HG03460 (cell line): ENCODE results near the gene YAF2.
"Not testable (repeated sequence)": the region's sequence is repeated elsewhere in the genome, so short reads cannot be mapped to it uniquely, and the experiment has no call there.

Source experiments
- ATAC-seq: cut with Tn5 transposase; IDR thresholded peaks from one replicate; pipeline ENCODE4 v1.9.1; 2021; ENCODE audit not compliant: unreplicated experiment

Gene YAF2

DNA sequence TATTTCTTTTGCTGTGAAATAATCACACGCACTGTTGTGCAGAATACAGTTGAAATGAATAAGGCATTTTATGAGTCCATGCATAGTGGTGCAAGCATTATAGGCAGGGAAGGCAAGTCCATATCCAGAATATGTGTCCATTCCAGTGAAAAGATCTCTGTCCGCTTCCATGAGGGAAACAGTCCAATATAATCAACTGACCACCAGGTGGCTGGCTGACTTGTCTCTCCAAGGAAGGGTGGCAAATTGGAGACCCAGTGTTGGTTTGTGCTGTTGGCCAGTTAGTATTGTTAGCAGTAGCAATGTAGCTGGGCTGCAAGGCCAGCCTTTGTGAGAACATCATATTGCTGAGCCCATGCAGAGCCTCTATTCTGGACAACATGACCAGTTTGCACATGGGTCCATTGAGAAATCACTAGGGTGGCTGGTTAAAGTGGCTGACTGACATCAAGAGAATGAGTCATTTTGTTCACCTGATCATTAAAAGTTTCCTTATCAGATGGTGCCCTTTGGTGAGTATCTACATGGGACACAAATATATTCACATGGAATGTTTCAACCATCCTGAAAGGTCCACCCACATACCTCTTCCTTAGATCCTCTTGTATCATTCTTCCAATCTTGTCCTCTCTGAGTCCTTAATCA, 17.3 kb upstream of the YAF2 start:
- ATAC-seq = no peak

DNA sequence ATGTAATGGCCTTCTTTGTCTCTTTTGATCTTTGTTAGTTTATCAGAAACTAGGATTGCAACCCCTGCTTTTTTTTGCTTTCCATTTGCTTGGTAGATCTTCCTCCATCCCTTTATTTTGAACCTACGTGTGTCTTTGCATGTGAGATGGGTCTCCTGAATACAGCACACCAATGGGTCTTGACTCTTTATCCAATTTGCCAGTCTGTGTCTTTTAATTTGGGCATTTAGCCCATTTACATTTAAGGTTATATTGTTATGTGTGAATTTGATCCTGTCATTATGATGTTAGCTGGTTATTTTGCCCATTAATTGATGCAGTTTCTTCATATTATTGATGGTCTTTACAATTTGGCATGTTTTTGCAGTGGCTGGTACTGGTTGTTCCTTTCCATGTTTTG, 14.6 kb upstream of the YAF2 start:
- not testable (repeated sequence) for ATAC-seq

DNA sequence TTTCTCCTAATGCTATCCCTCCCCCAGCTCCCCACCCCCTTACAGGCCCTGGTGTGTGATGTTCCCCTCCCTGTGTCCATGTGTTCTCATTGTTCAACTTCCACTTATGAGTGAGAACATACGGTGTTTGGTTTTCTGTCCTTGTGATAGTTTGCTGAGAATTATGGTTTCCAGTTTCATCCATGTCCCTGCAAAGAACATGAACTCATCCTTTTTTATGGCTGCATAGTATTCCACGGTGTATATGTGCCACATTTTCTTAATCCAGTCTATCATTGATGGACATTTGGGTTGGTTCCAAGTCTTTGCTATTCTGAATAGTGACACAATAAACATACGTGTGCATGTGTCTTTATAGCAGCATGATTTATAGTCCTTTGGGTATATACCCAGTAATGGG, 11.0 kb upstream of the YAF2 start:
- not testable (repeated sequence) for ATAC-seq

DNA sequence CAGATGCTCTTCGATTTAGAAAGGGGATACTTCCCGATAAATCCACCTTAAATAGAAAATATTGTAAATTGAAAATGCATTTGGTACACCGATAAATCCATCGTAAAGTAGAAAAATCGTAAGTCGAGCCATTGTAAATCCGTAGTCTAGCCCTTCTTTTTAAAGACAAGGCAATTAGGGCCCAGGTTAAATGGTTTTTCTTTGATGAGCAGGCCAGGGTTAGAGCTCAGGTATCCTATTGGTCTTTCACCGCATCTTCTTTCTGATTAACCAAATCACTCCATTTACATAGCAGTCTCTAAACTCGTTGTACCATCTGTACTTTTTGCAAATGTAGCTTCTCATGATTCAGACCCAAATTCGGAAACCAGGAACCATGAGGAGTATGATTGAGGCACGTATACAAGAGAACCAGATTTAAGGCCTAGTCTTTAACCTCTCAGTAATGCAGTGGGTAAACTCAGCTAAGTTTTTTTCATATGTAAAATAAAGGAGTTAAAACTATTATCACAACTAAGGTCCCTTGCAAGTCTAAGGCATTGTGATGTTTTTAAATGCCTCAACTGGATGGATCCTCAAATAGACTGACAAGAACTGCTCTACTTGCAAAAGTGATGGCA, 2.2 kb upstream of the YAF2 start:
- no peak for ATAC-seq

DNA sequence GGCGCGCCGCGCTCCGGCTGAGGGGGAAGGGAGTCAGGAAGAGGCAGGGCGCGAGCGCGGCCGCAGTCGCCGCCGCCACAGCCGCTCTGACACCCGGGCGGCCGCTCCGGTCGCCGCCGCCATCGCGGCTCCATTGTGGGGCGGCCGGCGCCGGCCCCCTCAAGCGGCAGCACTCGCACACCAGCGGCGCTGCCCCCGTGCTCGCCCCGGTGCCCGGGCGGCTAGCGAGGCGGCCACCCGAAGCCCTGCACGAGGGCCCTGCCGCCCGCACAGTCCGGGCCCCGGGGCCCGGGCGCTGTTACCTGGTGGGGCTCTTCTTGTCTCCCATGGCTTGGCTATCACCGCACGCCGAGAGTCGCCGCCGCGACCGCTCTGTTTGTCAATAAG, 202 bp downstream of the YAF2 start:
- ATAC-seq = peak; percentile 26

DNA sequence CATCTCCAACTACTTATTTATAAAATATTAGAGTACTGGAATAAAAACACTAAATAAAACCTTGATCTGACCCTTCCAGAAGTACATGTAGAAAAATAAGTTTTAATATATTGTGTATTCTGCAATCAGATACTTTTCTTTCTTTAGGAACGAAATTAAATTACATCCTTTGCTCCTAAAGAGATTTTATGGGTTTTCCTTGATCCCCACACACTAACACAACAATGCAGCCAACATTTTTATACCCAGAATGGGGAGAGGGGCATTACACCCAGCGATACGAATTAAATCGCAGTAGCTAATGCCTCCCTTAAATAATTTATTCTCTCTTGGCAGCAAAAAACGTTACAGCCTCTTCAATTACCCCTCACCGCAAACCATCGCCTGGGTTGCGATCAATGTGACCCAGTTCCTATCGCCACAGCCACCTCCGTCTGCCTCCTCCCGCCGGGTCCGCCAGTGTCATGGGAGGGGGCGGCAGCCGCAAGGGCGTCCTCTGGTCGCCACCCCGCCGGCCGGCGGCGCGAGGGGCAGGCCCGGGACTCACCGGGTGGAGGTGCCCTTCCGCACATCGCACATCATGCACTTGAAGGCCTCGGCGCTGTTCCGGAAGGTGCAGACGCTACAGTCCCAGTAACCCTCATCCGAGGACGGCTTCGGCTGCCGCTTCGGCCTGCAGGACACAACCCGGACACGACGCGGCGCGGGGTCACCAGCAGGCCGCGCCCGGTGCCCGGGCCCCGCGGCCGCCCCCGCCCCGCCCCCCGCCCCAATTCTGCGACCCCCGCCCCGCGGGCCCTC, 796 bp downstream of the YAF2 start:
- ATAC-seq = peak; percentile 80

DNA sequence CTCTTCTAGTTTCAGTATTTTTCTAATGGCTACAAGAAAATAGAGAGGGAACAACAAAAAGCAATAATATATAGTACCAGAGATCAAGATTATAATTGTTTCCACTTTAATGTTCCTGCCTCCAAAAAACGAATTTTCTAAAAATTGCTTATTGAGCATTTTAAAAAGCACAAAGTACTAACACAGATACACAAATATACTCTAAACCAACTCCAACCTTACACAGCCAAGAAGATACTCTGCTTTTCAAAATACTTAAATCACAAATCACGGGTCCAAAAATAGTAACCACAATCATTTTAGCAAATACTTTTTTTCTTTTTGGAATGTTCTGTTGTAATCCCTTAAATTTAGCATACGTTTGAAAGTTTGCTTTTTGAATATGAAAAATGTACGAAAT, 2.0 kb downstream of the YAF2 start:
- ATAC-seq = no peak

DNA sequence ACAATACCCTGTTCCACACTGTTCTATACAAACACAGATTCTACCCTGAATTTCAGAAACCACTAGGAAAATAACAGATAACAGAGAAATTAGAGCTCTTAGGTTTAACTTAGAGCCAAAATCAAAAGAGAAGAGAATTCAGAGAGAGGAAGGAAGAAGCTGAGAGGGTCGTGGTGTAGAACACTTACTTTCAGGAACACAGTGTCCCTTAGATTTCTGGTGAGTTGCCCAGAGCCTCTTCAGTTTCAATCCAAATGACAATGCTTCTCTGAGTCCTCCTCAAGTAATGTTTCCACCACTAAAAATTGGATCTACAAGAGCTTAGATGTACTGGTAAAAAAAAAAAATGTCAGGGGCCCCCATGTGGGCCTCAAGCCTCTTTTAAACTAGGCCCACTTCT, 2.6 kb downstream of the YAF2 start:
- ATAC-seq = no peak

DNA sequence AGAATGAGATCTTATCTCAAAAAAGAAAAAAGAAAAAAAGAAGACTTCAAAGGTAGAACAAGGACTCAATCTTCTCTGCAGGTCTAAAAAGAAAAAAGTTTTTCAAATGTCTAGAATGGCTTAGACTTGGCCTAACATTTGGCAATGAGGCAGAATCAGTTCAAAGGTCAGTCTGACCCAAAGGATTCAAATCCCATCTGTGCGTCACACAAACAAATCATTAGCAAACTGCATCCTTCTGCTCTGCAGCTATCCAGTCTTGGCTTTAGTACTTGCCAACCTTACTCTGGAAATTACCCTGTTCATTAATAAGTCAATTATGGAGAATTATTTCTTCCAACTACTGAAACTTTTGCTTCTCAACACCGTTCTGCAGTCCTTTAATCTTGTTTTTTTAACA, 3.1 kb downstream of the YAF2 start:
- ATAC-seq = no peak

DNA sequence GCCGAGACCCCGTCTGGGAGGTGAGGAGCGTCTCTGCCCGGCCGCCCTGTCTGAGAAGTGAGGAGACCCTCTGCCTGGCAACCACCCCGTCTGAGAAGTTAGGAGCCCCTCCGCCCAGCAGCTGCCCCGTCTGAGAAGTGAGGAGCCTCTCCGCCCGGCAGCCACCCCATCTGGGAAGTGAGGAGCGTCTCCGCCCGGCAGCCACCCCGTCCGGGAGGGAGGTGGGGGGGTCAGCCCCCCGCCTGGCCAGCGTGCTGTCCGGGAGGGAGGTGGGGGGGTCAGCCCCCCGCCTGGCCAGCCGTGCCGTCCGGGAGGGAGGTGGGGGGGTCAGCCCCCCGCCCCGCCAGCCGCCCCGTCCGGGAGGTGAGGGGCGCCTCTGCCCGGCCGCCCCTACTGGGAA, 10.5 kb downstream of the YAF2 start:
- not testable (repeated sequence) for ATAC-seq

DNA sequence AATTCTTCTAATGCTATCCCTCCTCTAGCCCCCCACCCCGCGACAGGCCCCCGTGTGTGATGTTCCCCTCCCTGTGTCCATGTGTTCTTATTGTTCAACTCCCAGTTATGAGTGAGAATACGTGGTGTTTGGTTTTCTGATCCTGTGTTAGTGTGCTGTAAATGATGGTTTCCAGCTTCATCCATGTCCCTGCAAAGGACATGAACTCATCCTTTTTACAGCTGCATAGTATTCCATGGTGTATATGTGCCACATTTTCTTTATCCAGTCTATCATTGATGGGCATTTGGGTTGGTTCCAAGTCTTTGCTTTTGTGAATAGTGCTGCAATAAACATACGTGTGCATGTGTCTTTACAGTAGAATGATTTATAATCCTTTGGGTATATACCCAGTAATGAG, 13.5 kb downstream of the YAF2 start:
- not testable (repeated sequence) for ATAC-seq

DNA sequence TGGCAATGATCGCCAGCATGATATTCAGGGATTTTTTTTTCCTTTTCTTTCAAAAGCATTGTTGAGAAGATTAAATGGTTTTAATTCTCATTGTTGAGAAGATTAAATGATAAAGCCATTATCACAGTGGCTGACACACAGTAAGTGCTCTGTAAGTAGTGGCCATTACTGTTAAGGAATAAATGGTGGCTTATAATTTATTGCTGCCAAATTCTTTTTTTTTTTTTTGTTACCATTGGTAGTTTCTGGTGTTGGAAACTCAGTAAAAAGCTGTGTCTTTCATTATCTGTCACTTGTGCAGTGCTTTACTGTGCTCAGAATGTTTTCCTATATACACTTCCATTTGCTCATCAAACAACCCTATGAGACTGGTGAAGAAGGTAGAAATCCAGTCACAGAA, 15.3 kb downstream of the YAF2 start:
- ATAC-seq = no peak

DNA sequence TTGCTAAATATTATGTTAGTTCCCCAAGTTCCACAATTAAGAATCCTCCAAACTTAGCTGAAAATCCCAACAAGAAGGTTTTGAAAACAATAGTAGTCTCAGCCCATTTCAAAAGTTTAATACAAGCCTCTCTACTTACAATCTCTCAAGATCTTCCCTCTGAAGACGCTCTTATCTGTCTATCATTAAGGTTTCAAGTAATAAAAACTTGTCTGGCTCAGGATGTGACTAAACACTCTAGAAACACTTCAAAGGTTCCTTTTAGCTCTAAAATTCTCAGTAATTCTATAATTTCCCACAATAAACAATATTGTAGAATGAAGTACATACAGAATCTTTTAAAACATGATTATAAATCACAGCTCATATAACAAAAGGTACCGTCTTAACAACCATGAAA, 16.3 kb downstream of the YAF2 start:
- ATAC-seq = no peak

DNA sequence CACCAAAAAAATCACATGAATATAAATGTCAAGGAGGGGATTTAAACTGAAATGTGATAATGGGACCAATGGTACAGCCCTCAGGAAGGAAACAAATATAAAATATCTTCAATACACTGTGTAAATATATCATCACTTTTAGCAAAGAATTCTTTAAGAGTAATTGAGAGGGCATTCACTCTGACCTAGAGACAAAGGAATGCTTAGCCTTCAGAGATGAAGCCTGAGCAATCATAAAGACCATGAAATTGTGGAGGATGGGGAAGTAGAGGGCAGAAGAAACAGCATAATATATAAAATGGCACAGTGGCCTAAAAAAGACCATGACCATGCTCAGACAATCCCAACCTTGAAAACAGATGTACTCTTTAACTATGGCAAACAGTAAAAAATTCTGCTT, 20.4 kb downstream of the YAF2 start:
- ATAC-seq = no peak

DNA sequence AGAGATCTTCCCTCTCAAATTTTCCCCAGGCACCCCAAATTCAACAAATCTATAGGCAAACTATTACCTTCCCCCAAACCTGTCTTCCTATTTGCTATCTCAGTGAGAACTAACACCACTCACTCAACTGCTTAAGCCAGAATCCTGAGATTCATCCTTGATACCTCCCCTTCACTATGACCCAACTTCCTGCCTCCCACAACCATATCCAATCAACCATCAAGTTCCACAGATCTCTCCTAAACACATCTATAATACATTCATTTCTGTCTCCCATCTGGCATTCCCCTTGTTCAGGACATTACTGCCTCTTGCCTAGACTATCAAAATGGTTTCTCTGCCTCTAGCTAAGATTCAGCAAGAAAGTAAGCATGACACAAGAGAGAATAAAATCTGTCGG, 21.3 kb downstream of the YAF2 start:
- no peak for ATAC-seq

DNA sequence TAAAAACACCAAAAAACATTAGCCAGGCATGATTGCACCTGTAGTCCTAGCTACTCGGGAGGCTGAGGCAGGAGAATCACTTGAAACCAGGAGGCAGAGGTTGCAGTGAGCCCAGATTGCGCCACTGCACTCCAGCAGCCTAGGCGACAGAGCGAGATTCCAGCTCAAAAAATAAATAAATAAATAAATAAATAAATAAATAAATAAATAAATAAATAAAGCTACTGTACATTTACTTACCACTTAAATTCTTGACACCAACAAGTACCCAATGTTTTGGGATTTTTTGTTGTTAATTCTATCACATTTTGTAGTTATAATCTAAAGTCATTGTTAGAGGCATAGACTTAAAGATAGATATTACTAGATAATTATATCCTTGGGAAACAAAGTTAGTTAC, 22.3 kb downstream of the YAF2 start:
- ATAC-seq = not testable (repeated sequence)

DNA sequence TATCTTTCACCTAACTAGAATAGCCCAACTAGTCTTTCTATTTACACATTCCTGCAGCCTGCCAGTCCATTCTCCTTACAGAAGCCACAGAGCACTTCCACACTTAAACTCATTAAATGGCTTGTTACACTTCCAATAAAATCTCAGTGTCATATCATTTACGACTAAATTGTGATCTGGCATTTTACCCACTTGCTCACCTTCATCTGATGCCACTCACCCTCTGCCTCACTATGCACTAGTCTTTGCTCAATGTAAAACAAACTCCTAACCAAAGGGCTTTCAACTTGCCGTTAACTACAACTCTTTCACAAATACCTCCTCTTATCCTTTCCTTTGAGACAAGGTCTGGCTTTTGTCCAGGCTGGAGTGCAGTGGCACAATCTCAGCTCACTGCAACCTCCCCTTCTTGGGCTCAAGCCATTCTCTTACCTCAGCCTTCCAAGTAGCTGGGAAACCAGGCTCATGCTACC, 24.1 kb downstream of the YAF2 start:
- no peak for ATAC-seq

DNA sequence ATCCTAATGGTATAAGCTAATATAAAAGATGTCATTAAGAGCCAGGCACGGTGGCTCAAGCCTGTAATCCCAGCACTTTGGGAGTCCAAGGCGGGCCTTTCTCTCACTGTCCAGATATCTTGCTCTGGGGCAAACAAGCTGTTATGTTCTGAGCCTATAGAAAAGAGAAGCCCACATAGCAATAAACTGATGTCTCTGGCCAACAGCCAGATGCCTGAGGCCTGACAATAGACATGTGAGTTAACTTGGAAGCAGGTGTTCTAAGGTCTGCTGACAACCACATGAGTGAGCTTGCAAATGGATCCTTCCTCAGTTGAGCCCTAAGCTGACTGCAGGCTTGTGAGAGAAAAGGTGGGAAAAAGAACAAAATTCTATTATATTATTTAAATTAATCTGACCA, 25.0 kb downstream of the YAF2 start:
- ATAC-seq = no peak

DNA sequence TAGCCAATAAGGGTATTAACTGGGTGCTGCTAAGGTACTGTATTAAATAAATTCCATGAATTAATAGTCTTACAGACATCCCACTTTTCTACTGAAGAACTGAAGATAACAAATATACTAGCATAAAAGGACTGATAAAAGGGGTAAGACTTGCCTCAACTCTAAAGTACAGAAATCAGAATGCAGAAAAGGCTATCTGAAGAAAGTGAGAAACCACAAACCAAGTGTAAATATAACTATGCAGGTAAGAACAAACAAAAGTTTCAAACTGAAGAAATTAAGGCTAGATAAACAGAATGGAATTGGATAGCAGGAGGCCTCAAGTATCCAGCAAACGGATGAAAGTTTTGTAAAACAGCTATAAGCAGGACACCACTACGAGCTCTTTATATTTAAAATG, 29.5 kb downstream of the YAF2 start:
- no peak for ATAC-seq

DNA sequence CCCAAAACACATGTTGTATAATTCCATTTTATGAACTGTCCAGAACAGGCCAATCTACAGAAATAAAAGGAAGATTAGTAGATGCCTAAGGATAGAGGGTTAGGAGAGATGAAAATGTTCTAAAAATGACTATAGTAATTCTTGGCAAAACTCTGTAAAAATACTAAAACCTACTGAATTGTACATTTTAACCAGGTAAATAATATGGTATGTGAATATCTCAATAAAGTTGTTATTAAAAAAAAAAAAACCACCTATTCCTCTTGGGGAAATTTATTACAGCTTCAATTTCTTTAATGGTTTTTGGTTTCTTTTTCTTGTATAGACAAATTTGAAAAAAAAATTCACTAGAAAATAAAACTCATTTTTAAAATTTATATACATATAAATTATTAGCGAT, 33.2 kb downstream of the YAF2 start:
- ATAC-seq = no peak

DNA sequence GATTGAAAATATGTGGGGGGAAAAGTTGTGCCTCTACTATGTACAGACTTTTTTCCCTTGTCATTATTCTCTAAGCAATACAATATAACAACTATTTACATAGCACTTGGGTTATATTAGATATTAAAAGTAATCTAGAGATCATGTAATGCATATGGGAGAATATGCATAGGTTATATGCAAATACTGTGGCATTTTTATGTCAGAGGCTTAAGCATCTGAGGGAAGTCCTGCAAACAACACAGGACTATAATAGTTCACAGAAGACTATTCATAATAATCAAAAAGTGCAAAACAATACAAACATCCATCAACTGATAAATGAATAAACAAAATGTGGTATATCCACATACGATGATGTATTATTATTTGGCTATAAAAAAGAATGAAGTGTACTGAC, 33.7 kb downstream of the YAF2 start:
- no peak for ATAC-seq

DNA sequence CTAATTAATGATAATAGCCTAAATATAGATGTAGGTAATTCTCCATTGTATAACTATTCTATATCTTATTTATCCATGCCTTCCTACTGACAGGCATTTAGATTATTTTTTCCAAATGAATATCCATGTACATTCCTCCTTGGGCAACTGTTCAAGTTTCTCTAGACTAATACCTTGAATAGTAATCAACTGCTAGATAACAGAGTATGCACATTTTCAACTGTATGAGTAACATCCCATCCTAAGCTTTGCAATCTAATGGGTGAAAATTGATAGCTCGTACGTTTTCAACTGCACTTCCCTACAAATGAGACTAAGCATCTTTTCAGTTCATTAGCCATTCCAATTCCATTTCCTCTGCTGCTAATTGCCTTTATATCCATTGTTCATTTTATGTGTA, 37.0 kb downstream of the YAF2 start:
- ATAC-seq = no peak
